Left cardiac atrium (tissue), 4 donors: ENCODE results near the gene DSCAML1. TPM values are rescaled to one million over a fixed set of nuclear protein-coding genes. Genes with fewer than 3 reads are reported as not detected.

ENCODE experiments used
- ATAC-seq, 2 donors: fragments of 200-7000 bp; cut with Tn5 transposase; one replicate each; pipeline ENCODE4 v1.9.1; 2020; ENCODE audit warnings: mild to moderate bottlenecking in 2 of 2, moderate library complexity in 2 of 2
- DNase-seq: peaks from one replicate; pipeline ENCODE4 v3.0.0-alpha.2; 2020
- intact Hi-C, 2 donors: fragments of 100-400 bp; cut with DNase I; formaldehyde crosslinking; loops; one replicate each; pipeline versions ENCODE4 v1.14.1 to v1.15.1; 2022 to 2023
- total RNA-seq, 2 donors: library from RNA; stranded (reverse); fragmentation: NEBNext Ultra II Directional; extraction: Animal tissue kit (Norgen Biotek cat#: 25700); gene quantifications; one replicate each; pipeline ENCODE4 v1.2.1, GENCODE V29; 2021
- donor health status: DM: no; HTN: yes; CAD: no.
- donor health status: DM: no; HTN: yes; CAD: no; lungs with severe emphysema.
- donor health status: DM: yes; HTN: yes; CAD: no.
- donor health status: Dilated cardiomyopathy.

Gene DSCAML1
- total RNA-seq, 2 donors from 2014 or later = 0.76 to 0.88 TPM

DNA sequence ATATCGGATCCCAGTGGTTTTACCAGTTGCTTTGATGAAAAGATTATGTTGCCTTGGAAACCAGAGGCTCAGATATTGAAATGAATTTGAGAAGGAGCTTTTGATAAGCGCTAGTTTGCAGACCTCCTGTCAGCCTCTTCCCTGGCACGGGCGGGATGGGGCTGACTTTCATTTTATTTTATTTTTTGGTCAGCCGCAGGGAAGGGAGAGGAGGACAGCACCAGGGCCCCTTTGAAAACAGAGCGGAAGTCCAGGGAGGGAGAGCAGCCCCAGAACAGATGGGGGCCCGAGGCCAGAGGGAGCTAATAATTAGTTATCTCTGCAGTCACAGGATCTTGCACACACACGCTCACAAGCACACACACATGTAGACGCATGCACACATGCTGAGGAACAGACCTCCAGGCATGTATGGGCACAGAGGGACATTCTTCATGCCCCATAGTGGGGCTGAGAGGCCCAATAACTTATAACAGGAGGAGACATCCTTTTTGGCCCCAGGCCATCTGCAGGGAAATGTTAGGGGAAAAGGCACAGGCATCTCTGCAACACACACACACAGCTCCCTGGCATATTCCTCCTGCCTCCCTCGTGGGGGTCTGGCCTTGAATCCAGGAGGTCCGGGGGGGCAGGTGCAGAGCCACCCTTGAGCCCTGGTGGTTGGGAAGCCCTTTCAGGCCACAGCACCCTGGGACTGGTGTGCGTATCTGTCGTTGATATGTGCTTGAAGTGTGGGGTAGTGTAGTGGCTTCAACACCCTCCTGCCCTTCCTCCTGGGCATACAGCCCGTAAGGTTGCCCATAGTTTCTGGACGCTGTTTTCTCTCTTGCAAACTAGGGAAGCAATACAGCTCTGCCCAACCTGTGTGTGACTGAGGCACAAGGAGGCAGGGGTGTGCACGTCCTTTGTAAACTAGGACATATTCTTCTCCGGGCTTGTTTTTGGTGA, 352.0 kb downstream of the DSCAML1 start:
- peak in 1 of 2 donors; percentile 19 for ATAC-seq
- no peak for DNase-seq
- intact Hi-C loops = loop anchor here (5.0 to 10.0 kb wide), 2 partner anchors 180 to 372 kb away; no protein-coding TSS in a partner anchor

DNA sequence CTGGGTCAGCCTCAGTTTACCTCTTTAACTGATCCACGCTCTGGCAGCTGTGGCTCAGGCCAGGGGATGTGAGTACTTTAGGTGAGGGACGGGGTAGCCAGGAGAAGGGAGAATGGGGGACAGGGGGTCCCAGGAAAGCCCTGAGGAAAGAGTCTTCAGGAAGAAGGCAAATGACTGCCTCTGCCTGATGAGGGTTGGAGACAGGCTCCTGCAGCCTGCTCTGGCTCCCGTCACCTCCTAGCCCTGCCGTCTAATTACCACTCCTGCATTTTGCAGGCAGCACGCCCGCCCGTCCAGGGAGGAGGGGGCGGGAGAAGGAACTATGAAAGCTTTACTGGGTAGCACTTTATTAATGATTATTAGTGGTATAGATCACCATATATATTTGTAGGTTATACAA, 352.8 kb downstream of the DSCAML1 start:
- ATAC-seq (no peak), DNase-seq (no peak)
- intact Hi-C loops = loop anchor here (5.0 to 10.0 kb wide), 2 partner anchors 181 to 373 kb away; no protein-coding TSS in a partner anchor

DNA sequence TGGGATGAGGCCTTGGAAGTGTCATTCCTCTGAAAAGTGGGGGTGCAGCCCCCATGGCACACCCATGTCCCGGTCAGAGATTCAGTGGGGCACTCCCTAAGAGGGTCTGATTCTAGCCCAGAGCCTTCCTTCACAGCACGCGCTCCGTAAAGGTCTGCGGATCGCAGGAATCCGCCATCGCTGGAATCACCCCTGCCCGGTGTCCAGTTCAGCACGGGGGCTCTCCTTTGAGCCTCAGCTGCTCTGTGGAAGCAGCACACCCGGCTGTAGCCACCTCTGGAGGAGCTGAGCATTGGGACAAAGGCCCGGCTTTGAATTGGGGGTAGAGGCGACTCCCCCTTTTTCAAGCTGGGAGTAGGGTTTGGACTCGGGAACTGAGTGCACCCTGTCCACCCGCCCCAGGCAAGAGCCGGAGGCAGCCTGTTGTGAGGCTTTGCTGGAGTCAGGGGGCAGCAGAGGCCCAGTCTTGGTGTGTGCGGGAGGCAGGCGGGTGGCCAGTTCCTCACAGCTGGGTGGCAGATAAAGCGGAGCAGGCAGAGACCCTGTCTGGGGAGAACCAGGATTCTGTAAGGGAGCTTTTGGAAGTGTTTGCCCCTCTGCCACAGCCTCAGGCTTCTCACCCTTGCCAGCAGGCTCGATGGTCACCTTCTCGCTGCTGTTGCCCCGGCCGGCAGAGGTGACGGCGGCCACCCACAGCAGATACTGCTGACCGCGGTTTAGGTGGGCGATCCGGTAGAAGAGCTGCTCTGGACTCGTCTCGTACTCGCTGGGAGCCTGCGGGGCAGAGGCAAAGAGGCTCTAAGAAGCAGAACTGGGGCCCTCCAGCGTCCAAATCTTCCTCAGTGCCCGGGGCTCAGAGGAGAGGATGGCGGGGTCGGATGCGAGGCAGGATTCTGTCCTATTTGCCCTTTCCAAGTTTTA, 353.5 kb downstream of the DSCAML1 start:
- DNase-seq (peak; percentile 65), ATAC-seq (peak; percentile 89 to 92)
- intact Hi-C loops = loop anchor here (1.0 to 10.0 kb wide), 3 partner anchors 181 to 374 kb away; no protein-coding TSS in a partner anchor

DNA sequence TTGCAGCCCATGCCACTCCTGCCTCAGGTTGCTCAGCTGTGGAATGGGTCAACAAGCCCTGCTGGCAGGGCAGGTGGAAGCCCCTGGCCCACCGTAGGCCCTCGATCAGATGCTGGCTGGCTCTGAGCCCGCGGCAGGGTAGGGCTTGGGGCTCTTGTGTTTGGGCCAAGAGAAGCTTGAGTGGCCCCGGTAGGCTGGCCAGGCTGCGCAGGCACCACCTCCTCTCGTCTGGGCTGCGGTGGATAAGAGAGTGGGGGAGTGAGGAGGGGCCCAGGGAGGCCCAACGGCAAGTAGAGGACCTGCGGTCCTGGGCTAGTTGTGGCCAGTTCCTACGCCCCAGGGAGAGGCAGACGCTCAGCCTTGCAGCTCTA, 354.2 kb downstream of the DSCAML1 start:
- ATAC-seq (no peak), DNase-seq (no peak)
- intact Hi-C loops = loop anchor here (1.0 to 10.0 kb wide), 3 partner anchors 182 to 374 kb away; no protein-coding TSS in a partner anchor

DNA sequence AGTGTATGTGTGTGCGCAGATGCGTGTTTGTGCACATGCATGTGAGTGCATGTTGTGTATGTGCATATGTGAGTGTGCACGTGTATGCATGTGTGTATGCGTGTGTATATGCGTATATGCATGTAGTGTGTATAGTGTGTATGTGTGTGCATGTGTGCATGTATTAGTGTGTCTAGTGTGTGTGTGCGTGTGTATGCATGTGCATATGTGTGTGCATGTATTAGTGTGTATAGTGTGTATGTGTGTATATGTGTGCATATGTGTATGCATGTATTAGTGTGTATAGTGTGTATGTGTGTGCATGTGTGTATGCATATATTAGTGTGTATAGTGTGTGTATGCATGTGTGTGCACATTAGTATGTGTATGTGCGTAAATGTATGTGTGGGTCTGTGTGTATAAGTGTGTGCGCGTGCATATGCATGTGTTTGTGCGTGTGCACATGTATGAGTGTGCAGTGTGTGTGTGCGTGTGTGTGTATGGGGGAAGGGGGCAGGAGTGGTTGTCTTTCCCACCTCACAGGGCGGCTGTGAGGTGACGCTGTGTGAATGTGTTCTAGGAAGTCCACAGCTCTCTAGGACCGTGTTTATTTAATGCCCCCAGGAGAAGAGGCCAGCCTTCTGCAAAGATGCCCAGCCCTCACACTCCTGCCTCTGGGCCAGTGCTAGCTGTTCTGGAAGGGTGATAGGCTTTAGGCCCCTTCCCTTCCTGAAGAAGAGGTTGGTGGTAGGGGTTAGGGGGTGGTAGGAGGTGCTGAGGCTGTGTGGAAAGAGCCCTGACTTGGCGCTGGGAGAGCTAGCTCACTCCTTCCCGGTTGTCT, 354.8 kb downstream of the DSCAML1 start:
- intact Hi-C loops = loop anchor here (5.0 to 10.0 kb wide), 2 partner anchors 183 to 375 kb away; no protein-coding TSS in a partner anchor
- no peak for ATAC-seq
- DNase-seq = no peak

DNA sequence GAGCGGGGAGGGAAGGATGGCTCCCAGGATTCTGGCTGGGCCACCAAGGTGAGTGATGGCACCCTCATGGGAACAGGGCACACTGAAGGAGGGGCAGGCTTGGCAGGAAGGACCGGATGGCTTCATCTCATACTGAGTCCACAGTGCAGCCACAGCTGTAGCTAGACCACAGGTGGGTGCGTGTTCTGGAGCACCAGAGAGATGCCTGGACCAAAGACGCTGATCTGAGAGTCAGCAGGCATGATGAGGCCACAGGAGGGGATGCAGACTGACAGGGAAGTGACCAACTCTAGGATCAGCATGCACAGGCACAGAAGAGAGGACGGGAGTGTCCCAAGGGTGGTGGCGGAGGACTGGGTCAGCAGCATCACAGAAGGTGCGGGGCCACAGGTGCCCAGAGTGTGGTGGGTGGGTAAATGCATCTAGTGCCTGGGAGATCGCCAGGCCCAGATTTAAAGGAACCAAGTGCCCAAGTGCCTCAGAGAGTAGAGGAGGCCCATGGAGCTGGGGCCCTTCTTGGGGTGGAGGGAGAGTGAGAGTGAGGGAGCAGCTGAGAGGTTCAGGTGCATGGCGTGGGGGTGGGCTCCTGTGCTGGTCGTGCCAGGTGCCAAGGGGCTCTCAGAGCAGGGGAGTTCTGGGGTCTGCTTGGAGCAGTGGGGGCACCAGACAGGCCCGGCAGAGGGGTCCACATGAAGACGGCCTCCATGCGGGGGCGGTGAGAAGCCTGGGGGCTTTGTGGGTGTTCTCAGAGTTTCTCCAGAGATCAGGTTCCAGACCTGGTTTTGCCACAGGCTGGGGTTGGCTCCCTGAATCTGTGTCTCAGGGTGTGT, 355.7 kb downstream of the DSCAML1 start:
- intact Hi-C loops = loop anchor here (5.0 to 10.0 kb wide), 2 partner anchors 183 to 376 kb away; no protein-coding TSS in a partner anchor
- no peak for DNase-seq
- ATAC-seq = no peak

DNA sequence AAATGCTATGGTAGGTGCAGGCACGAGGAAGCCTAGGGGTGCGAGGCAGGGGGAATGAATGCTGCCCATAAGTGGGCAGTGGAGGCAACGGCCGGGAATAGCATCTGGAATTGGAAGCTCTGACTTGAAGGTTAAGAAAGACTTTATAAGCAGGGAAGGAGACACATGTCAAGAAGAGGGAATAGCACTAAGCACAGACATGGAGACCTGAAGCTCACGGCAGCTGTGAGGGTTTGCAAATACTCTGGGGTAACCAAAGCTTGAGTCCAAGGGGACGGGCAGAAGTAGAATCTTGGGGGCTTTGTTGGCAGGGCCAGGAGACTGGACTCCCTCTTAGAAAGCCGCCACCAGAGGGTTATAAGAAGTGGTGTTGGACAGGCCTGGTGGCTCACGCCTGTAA, 356.8 kb downstream of the DSCAML1 start:
- intact Hi-C loops = loop anchor here (5.0 to 10.0 kb wide), 2 partner anchors 185 to 377 kb away; no protein-coding TSS in a partner anchor

DNA sequence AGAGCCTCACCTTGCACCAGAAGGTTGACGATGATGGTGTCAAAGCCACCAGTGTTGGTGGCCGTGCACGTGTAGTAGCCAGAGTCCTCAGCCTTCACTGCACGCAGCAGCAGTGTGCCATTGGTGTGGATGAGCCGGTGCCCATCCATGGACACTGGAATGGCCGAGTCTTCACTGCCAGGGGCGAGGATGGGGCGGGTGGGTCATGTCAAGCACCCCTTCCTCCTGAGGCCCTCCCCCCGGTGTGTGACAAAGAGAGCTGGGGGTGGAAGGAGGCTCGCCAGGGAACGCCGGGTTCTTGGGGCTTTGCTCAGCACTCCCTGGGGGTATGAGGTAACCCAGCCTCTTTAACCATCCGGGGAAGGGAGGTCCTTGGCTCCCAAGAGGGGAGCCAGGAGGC, 357.8 kb downstream of the DSCAML1 start:
- intact Hi-C loops = no loop called here
- DNase-seq (no peak), ATAC-seq (no peak)

More for the DNA sequence above, 356.8 kb downstream of the DSCAML1 start:
- no peak for ATAC-seq
- no peak for DNase-seq

DNA sequence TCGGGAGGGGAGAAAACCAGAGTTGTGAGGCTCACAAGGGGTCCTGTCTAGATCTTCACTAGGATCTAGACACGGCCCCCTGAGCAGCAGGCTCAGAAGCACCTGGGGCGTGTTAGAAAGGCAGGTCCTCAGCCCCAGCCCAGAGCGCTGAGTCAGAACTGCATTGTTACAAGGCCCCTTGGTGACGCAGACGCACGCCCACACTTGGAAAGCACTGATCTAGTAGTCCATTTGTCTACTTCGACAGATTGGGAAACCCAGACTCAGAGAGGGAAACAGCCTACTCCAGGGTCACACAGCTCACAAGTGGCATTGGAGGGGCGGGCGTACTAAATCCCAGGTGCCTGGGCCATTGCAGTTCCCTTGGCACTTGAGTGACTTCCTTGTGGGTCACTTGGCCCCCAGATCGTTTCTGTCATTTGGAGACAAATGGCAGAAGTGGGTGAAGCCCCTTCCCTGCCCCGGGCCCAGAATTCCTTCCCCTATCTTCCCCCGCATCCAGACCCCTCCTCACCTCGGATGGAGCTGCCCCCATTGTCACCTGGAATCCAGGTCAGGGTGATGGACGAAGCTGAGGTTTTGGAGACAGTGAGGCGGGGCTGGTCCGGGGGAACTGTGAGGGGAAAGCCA, 358.5 kb downstream of the DSCAML1 start:
- no peak for DNase-seq
- ATAC-seq = no peak
- intact Hi-C loops = no loop called here

DNA sequence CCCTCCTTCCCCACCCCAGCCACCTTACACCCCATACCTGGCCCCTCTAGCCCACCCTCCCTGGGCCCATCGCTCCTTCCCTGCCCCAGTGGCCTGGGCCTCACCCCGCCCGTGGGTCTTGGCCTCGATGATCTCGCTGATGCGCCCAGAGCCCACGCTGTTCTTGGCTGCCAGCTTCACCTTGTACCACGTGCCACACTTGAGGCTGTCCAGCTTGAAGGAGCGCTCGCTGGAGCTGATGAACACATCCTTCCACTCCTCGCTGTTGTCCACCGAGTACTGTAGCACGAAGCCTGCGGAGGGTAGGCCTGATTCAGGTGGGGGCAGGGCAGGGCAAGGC, 359.3 kb downstream of the DSCAML1 start:
- DNase-seq = no peak
- intact Hi-C loops = no loop called here

DNA sequence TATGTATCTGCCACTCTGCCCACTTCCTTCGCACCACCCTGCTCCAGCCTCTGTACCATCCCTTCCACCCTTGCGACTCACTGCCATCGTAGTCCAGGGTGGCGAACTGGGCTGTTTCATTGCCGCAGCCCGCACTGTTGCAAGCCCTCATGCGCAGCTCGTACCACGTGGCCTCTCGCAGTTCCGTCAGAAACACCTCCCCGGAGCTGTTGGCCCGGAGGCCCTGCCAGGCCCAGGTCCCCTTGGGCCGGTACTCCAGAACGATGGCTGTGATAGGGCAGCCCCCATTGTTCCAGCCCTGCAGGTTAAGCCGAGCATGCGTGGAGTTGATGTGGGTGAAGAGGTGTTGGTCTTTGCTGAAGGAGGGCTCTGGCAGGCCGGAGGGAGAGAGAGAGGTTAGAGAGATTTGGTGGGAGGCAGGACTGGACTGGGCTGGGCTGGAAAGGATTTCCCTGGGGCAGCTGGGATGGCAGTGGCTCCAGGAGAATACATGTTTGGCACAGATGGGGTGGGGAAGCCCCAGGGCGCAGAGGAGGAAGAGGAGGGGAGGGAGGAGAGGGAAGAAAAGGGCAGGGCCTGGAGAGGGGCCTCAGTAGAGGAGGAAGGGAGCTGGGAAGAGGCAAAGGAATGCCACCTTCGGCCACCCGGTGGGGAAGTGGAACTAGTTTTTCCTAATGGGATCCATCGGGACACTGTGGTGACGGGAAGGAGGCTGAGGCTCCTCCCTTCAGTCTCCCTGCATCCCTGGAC, 359.8 kb downstream of the DSCAML1 start:
- intact Hi-C loops = no loop called here
- no peak for DNase-seq

More for the DNA sequence above, 359.3 kb downstream of the DSCAML1 start:
- no peak for ATAC-seq

DNA sequence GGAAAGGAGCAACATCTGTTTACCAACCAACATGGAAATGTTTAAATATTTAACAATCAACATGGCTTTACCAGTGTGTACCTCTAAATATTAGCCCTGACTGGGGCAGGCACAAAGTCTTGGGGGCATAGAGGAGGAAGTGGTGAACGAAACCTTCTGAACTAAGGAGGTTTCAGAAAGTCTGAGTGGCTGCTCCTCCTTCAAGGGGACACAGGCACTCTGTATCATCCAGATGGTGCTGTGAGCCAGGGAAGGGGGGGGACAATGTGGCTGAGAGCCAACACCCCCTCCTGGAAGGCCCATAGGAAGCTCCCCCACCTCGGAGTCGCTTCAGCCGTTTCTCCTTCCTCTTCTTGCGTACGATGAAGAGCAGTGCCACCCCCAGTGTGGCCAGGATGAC, 361.7 kb downstream of the DSCAML1 start:
- ATAC-seq = no peak
- no peak for DNase-seq
- intact Hi-C loops = no loop called here

More for the DNA sequence above, 359.8 kb downstream of the DSCAML1 start:
- no peak for ATAC-seq

DNA sequence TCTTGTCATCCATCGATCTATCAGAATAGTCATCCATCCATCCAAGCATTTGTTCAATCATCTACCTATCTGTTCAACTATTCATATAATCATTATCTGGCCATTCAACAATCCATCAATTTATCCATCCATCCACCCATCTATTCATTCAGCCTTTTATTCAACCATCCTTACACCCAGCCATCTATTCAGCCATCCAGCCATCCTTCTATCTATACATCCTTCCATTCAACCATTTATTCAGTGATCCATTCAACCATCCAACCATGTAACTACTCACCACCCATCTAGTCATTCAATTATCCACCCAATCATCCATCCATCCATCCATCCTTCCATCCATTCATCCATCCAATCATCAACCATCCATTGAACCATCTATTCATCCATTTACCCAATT, 362.5 kb downstream of the DSCAML1 start:
- intact Hi-C loops = no loop called here
- DNase-seq (no peak), ATAC-seq (no peak)

DNA sequence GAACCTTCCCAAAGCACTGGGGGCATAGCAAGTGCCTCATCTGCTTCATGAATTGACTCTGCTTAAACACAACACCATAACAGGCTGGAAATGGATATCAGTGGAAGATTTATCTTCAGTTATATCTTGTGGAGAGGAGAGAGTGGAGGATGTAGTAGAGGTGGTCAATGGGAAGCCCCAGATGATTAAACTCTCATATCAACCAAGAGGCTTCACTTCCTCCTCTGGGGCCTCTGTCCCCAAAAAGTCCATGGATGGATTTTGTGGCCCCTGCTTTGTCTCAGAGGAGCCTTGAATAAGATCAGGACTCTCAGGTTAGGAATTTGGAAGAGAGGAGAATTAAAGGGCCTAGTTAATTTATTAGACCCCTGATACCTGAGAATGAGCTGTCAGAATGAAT, 363.3 kb downstream of the DSCAML1 start:
- DNase-seq = no peak
- intact Hi-C loops = no loop called here
- ATAC-seq = no peak

DNA sequence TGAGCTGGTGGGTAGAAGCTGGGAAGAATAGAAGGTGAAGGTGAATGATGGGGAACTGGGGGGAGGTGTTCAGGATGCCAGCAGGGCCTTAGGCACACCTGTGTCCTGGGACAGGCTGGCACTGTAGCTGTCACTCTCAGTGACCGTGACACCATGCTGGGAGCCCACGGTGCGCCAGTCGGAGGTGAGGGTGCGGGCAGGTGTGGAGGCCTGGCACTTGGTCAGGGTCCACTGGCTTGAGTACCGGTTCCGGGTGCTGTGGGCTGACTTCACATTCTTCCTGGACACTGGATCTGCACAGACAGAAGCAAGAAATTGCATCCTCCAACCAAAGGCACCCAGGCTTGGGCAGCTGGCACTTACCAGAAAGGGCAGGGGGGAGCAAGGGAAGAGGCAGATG, 365.6 kb downstream of the DSCAML1 start:
- ATAC-seq (no peak), DNase-seq (no peak)
- intact Hi-C loops = no loop called here

DNA sequence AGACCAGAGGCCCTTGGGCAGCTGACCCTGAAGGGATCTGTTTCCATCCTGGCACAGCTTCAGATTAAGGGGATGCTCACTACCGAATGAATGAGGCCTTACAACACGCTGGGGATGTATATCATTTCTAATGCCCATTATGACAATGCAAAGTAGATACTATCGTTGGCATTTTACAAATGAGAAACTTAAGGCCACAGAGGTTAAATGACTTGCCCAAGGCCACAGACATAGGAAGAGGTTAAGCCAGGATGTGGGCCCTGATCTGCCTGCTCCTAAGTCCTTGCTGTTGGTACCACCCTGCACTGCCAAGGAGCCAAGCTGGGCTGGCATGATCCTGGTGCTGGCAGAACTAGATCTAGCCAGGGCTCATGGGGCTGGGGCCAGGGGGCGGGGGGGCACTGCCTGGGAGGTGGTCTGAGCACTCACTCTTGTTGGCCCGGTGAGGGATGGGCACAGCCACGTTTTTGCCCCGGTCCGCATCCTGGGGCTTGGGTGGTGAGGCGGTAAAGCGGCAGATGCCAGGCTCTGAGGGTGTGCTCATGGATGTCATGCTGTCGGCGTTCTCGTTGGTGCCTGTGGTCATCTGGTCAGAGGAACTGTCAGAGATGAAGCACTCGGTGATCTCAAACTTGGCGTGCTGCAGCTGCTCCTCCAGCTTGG, 366.6 kb downstream of the DSCAML1 start:
- intact Hi-C loops = no loop called here
- DNase-seq (no peak), ATAC-seq (no peak)
